ES-I3 (cell line): ENCODE data around the gene UCHL3.
"Not testable (repeated sequence)": the region's sequence is repeated elsewhere in the genome, so short reads cannot be mapped to it uniquely, and the experiment has no call there.

Experiments
- H3K36me3 ChIP-seq: 2 replicates; pipeline ENCODE4 v1.6.1; 2013; ENCODE audit warnings: mild to moderate bottlenecking, low read length, control low read depth, moderate library complexity; ENCODE audit not compliant: insufficient read depth
- H3K4me1 ChIP-seq: 2 replicates; pipeline ENCODE4 v1.6.1; 2013; ENCODE audit warnings: mild to moderate bottlenecking, control low read depth, low read length; ENCODE audit not compliant: insufficient read depth
- H3K9ac ChIP-seq: 2 replicates; pipeline ENCODE4 v1.6.1; 2013; ENCODE audit warnings: low read depth, mild to moderate bottlenecking, low read length, moderate library complexity
- H3K9me3 ChIP-seq: 2 replicates; pipeline ENCODE4 v1.6.1; 2013; ENCODE audit warnings: mild to moderate bottlenecking, low read length, moderate library complexity; ENCODE audit not compliant: control insufficient read depth, insufficient read depth

The UCHL3 gene

GRCh38 chr13:75533861-75534260, 15.7 kb upstream of the UCHL3 start:
- Histone ChIP-seq H3K9me3 (no peaks in the 10 kb centered on the region; the same call in 1 of the 2 replicates), H3K9ac (no peak overlapping the region), H3K4me1 (no peaks in the 10 kb centered on the region), H3K36me3 (peaks cover 7% of the 10 kb centered on the region; the same call in 1 of the 2 replicates)

- Histone ChIP-seq H3K36me3 (peaks cover 7% of the 10 kb centered on the region; the same call in 1 of the 2 replicates), H3K4me1 (no peaks in the 10 kb centered on the region), H3K9me3 (no peaks in the 10 kb centered on the region; the same call in none of the 2 replicates), H3K9ac (peak within 1 kb of the TSS; percentile 97)
Measured at GRCh38 chr13:75537401-75538365, 11.9 kb upstream of the UCHL3 start, which contains the start of gene COMMD6. TSS of gene COMMD6 (minus strand) at chr13:75537841. CDS start at chr13:75537805, 36 bp downstream.

- Histone ChIP-seq H3K9ac (no peak overlapping the region), H3K9me3 (no peaks in the 10 kb centered on the region; the same call in none of the 2 replicates), H3K4me1 (no peaks in the 10 kb centered on the region), H3K36me3 (peaks cover 1% of the 10 kb centered on the region; the same call in 1 of the 2 replicates)
Measured at GRCh38 chr13:75541287-75541686, 8.3 kb upstream of the UCHL3 start.

- no peaks in the 10 kb centered on the region for H3K36me3 ChIP-seq
- no peaks in the 10 kb centered on the region; the same call in none of the 2 replicates for H3K9me3 ChIP-seq
- H3K4me1 ChIP-seq: no peaks in the 10 kb centered on the region
- H3K9ac ChIP-seq: no peak overlapping the region
Measured at GRCh38 chr13:75541961-75542360, 7.6 kb upstream of the UCHL3 start.

- Histone ChIP-seq H3K9ac (no peak overlapping the region), H3K4me1 (no peaks in the 10 kb centered on the region), H3K9me3 (no peaks in the 10 kb centered on the region), H3K36me3 (no peaks in the 10 kb centered on the region)
Measured at GRCh38 chr13:75544681-75545330, 4.8 kb upstream of the UCHL3 start.

GRCh38 chr13:75545386-75545785, 4.2 kb upstream of the UCHL3 start:
- H3K9ac ChIP-seq: not testable (repeated sequence)

GRCh38 chr13:75547917-75548316, 1.7 kb upstream of the UCHL3 start:
- no peaks in the 10 kb centered on the region for H3K36me3 ChIP-seq
- H3K9me3 ChIP-seq: no peaks in the 10 kb centered on the region
- no peaks in the 10 kb centered on the region for H3K4me1 ChIP-seq
- H3K9ac ChIP-seq: no peak overlapping the region

More at GRCh38 chr13:75545386-75545785, 4.2 kb upstream of the UCHL3 start:
- not testable (repeated sequence) for H3K36me3 ChIP-seq, H3K4me1 ChIP-seq, H3K9me3 ChIP-seq

- Histone ChIP-seq H3K9me3 (no peaks in the 10 kb centered on the region), H3K9ac (peak overlapping the region; percentile 87), H3K36me3 (peaks cover 6% of the 10 kb centered on the region; the same call in 1 of the 2 replicates), H3K4me1 (no peaks in the 10 kb centered on the region)
Measured at GRCh38 chr13:75550159-75550567, 572 bp downstream of the UCHL3 start.

- no peak overlapping the region for H3K9ac ChIP-seq
- H3K4me1 ChIP-seq: no peaks in the 10 kb centered on the region
- H3K9me3 ChIP-seq: no peaks in the 10 kb centered on the region
- H3K36me3 ChIP-seq: peaks cover 6% of the 10 kb centered on the region; the same call in 1 of the 2 replicates
Measured at GRCh38 chr13:75554464-75554863, 4.9 kb downstream of the UCHL3 start.

- Histone ChIP-seq H3K9ac (no peak overlapping the region), H3K4me1 (no peaks in the 10 kb centered on the region), H3K9me3 (no peaks in the 10 kb centered on the region), H3K36me3 (peaks cover 6% of the 10 kb centered on the region; the same call in 1 of the 2 replicates)
Measured at GRCh38 chr13:75554981-75555380, 5.4 kb downstream of the UCHL3 start.

- Histone ChIP-seq H3K9me3 (no peaks in the 10 kb centered on the region), H3K36me3 (peaks cover 6% of the 10 kb centered on the region; the same call in 1 of the 2 replicates), H3K9ac (no peak overlapping the region), H3K4me1 (no peaks in the 10 kb centered on the region)
Measured at GRCh38 chr13:75555836-75556235, 6.2 kb downstream of the UCHL3 start.

GRCh38 chr13:75556961-75557360, 7.4 kb downstream of the UCHL3 start:
- Histone ChIP-seq H3K9ac (no peak overlapping the region), H3K9me3 (no peaks in the 10 kb centered on the region), H3K36me3 (peaks cover 6% of the 10 kb centered on the region; the same call in 1 of the 2 replicates), H3K4me1 (no peaks in the 10 kb centered on the region)

- H3K4me1 ChIP-seq: no peaks in the 10 kb centered on the region
- no peak overlapping the region for H3K9ac ChIP-seq
- no peaks in the 10 kb centered on the region for H3K9me3 ChIP-seq
- peaks cover 4% of the 10 kb centered on the region; the same call in 1 of the 2 replicates for H3K36me3 ChIP-seq
Measured at GRCh38 chr13:75558145-75558840, 8.7 kb downstream of the UCHL3 start.

- Histone ChIP-seq H3K9me3 (no peaks in the 10 kb centered on the region), H3K36me3 (no peaks in the 10 kb centered on the region)
Measured at GRCh38 chr13:75566658-75567057, 17.1 kb downstream of the UCHL3 start.

More at GRCh38 chr13:75566658-75567057, 17.1 kb downstream of the UCHL3 start:
- Histone ChIP-seq H3K9ac (no peak overlapping the region), H3K4me1 (no peaks in the 10 kb centered on the region)
